ENCODE results near the gene PCDH9.

- no peak for TF ChIP-seq POLR2A (IDR thresholded peaks at IDR 0.05; ENCODE audit: low read depth, low read length)
- no peak for TF ChIP-seq TAF1 (IDR thresholded peaks at IDR 0.05; ENCODE audit: borderline replicate concordance, low read depth, low read length)
Measured at GRCh38 chr13:67017276-67017675, 212.9 kb downstream of the PCDH9 start.
